Tibial nerve (tissue), 4 donors: ENCODE results near the gene MYO1D. TPM values are rescaled to one million over a fixed set of nuclear protein-coding genes. Genes with fewer than 3 reads are reported as not detected.
A peak's percentile ranks its signal among the peaks of the same experiment; 100 is the strongest.
"Not testable (repeated sequence)": the region's sequence is repeated elsewhere in the genome, so short reads cannot be mapped to it uniquely, and the experiment has no call there.

Experiments
- DNase-seq, 2 donors: peaks; one replicate each; pipeline ENCODE4 v3.0.0-alpha.2; 2019; ENCODE audit warnings: low spot score in 2 of 2
- H3K27ac ChIP-seq, 4 donors: fragments of 200-600 bp; sonication (generic) in 3 of 4; one replicate each; pipeline ENCODE4 v1.5.1; 2017 to 2019; ENCODE audit warnings: mild to moderate bottlenecking in 1 of 4
- H3K27me3 ChIP-seq, 2 donors: fragments of 200-600 bp; sonication (generic) in 1 of 2; one replicate each; pipeline versions ENCODE4 v1.5.1 to v1.6.0; 2017 to 2019
- H3K36me3 ChIP-seq, 3 donors: fragments of 200-600 bp; sonication (generic); one replicate each; pipeline ENCODE4 v1.5.1; 2018 to 2019
- H3K4me1 ChIP-seq, 4 donors: fragments of 200-600 bp; sonication (generic) in 3 of 4; one replicate each; pipeline ENCODE4 v1.5.1; 2017 to 2019
- H3K4me3 ChIP-seq, 4 donors: fragments of 200-600 bp; sonication (generic) in 3 of 4; one replicate each; pipeline ENCODE4 v1.5.1; 2017 to 2019; ENCODE audit warnings: mild to moderate bottlenecking in 1 of 4, moderate library complexity in 1 of 4
- H3K9me3 ChIP-seq, 4 donors: fragments of 200-600 bp; sonication (generic) in 3 of 4; one replicate each; pipeline ENCODE4 v1.5.1; 2017 to 2019
- CTCF ChIP-seq, 5 experiments: fragments of 200-600 bp in 3 of 5; fragments of 450-650 bp in 2 of 5; sonication (generic) in 3 of 5; IDR thresholded peaks; one replicate each; pipeline ENCODE4 v1.5.1; 2016 to 2019; ENCODE audit warnings: antibody characterized with exemption in 5 of 5, mild to moderate bottlenecking in 3 of 5, moderate library complexity in 2 of 5
- EP300 ChIP-seq, 2 donors: sonication (generic); formaldehyde crosslinking; IDR thresholded peaks; one replicate each; pipeline ENCODE4 v1.6.1; 2017; ENCODE audit warnings: antibody characterized with exemption in 2 of 2, mild to moderate bottlenecking in 1 of 2
- POLR2A ChIP-seq, 2 donors: fragments of 450-650 bp; IDR thresholded peaks; one replicate each; pipeline ENCODE4 v1.6.1; 2017; ENCODE audit warnings: antibody characterized with exemption in 2 of 2, mild to moderate bottlenecking in 2 of 2, moderate library complexity in 2 of 2
- WGBS, 2 donors: methylation state at CpG; one replicate each; pipeline ENCODE4 v1.1.5; 2018; 5-methylcytosine and 5-hydroxymethylcytosine counted together
- total RNA-seq, 4 donors: library from RNA; depleted of rRNA; stranded (reverse); fragments of >200 nt; gene quantifications; one replicate each; pipeline ENCODE4 v1.1.0, GENCODE V29; 2016

Gene MYO1D
- 10 to 100 TPM; 28.5 to 49.6 (median 42.4) TPM for total RNA-seq

- peak in 1 of 2 donors; percentile 29 for DNase-seq
- H3K4me3 ChIP-seq = peak within 1 kb of the TSS; percentile 63 to 88 (median 72)
- H3K4me1 ChIP-seq = peaks cover 0 to 27% (median 10%) of the 10 kb centered on the region in 4 donors
- no peaks in the 10 kb centered on the region for H3K36me3 ChIP-seq
- WGBS, 2 donors = 1% methylated on average over 10 to 99 of the region's 101 CpGs
- no peaks in the 10 kb centered on the region for H3K27me3 ChIP-seq
- H3K27ac ChIP-seq = peak within 1 kb of the TSS; percentile 66 to 92 (median 90)
- TF ChIP-seq CTCF (IDR thresholded peaks at IDR 0.05) (peak in 3 of 5 experiments; percentile 22 to 39 (median 38)), EP300 (IDR thresholded peaks at IDR 0.05) (peak in 1 of 2 donors; percentile 49), POLR2A (IDR thresholded peaks at IDR 0.05) (peak; percentile 41 to 82)
- H3K9me3 ChIP-seq = no peaks in the 10 kb centered on the region
Observed at GRCh38 chr17:32876417-32877163, at the start of gene MYO1D. Gene MYO1D (minus strand): TSS chr17:32877124. CDS start chr17:32876872, 252 bp downstream.

- H3K27ac ChIP-seq = no peak overlapping the region
- 85 to 89% methylated on average over 5 of the region's 5 CpGs for WGBS, 2 donors
- TF ChIP-seq CTCF (IDR thresholded peaks at IDR 0.05) (no peak), EP300 (IDR thresholded peaks at IDR 0.05) (no peak)
- DNase-seq = no peak
- H3K4me3 ChIP-seq = no peak overlapping the region
- peaks cover 0 to 1% (median 0%) of the 10 kb centered on the region in 3 donors for H3K36me3 ChIP-seq
- no peaks in the 10 kb centered on the region for H3K27me3 ChIP-seq
- no peaks in the 10 kb centered on the region for H3K9me3 ChIP-seq
- peaks cover 0 to 15% (median 6%) of the 10 kb centered on the region in 4 donors for H3K4me1 ChIP-seq
Observed at GRCh38 chr17:32926183-32926582, 49.3 kb upstream of the MYO1D start.

- not testable (repeated sequence) for H3K36me3 ChIP-seq, H3K27me3 ChIP-seq, DNase-seq, H3K9me3 ChIP-seq, H3K4me1 ChIP-seq, H3K27ac ChIP-seq, H3K4me3 ChIP-seq
- 72 to 92% methylated on average over 3 of the region's 3 CpGs for WGBS, 2 donors
Observed at GRCh38 chr17:32923905-32924304, 47.0 kb upstream of the MYO1D start.

GRCh38 chr17:32921017-32921416 is 44.1 kb upstream of the MYO1D start:
- no peak overlapping the region for H3K27ac ChIP-seq
- no peaks in the 10 kb centered on the region for H3K27me3 ChIP-seq
- no peaks in the 10 kb centered on the region for H3K9me3 ChIP-seq
- DNase-seq = no peak
- H3K4me3 ChIP-seq = no peak overlapping the region
- 78 to 84% methylated on average over 10 of the region's 10 CpGs for WGBS, 2 donors
- H3K4me1 ChIP-seq = no peaks in the 10 kb centered on the region
- H3K36me3 ChIP-seq = no peaks in the 10 kb centered on the region
- no peak for TF ChIP-seq CTCF (IDR thresholded peaks at IDR 0.05)
- TF ChIP-seq EP300 (IDR thresholded peaks at IDR 0.05) = no peak
- TF ChIP-seq POLR2A (IDR thresholded peaks at IDR 0.05) = no peak

GRCh38 chr17:32920293-32920692 is 43.4 kb upstream of the MYO1D start:
- H3K27ac ChIP-seq = no peak overlapping the region
- WGBS, 2 donors = 75 to 80% methylated on average over 8 of the region's 8 CpGs
- no peak overlapping the region for H3K4me3 ChIP-seq
- TF ChIP-seq CTCF (IDR thresholded peaks at IDR 0.05) (no peak), POLR2A (IDR thresholded peaks at IDR 0.05) (no peak), EP300 (IDR thresholded peaks at IDR 0.05) (no peak)
- DNase-seq = no peak
- H3K36me3 ChIP-seq = no peaks in the 10 kb centered on the region
- H3K9me3 ChIP-seq = no peaks in the 10 kb centered on the region
- no peaks in the 10 kb centered on the region for H3K4me1 ChIP-seq
- H3K27me3 ChIP-seq = no peaks in the 10 kb centered on the region

GRCh38 chr17:32919876-32920275 is 43.0 kb upstream of the MYO1D start:
- 77 to 90% methylated on average over 4 of the region's 4 CpGs for WGBS, 2 donors
- not testable (repeated sequence) for H3K36me3 ChIP-seq, H3K9me3 ChIP-seq, H3K27ac ChIP-seq, H3K4me1 ChIP-seq, DNase-seq, H3K4me3 ChIP-seq, H3K27me3 ChIP-seq
